GM19395 (cell line): Measurements from ENCODE around the gene SYNPR.

Experiments
- ATAC-seq: cut with Tn5 transposase; IDR thresholded peaks from one replicate; pipeline ENCODE4 v1.9.1; 2021; ENCODE audit warnings: mild to moderate bottlenecking, moderate library complexity; ENCODE audit not compliant: unreplicated experiment

The SYNPR gene

DNA sequence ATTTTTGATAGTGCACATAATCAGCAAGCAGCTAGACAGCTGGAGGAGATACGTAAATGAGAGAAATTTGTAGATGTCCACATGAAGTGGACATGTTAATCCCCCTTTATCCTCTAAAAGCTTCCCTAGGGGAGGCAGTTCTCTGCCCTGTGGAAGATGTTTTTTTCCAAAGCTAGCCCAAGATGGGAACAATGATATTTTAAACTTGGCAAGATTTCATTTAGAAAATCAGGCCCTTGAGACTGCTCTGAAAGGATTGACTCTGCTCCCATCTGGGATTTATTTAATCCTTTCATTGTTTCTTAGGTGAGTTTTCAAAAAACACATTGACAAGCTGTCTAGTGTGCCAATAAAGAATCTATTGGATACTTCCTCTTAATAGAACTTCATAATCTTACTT is 92.0 kb downstream of the SYNPR start:
- ATAC-seq = no peak

DNA sequence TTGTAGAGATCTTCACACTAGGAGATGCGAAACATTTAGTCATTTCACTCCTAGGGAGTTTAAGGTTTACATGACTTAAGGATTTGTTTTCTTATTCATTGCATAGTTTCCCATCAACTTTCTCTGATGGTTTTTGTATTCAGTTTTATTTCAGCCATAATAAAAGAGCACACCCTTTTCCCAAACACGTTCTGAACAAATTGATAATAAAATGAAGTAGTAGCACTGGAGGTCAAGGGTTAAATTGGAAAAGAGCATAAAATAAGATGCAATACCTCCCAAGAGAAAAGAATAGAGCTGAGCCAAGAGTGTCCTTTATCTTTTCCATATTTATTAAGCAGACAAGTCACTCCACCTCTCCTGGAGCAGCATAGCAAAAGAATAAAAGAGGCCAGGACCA is 104.9 kb downstream of the SYNPR start:
- no peak for ATAC-seq

DNA sequence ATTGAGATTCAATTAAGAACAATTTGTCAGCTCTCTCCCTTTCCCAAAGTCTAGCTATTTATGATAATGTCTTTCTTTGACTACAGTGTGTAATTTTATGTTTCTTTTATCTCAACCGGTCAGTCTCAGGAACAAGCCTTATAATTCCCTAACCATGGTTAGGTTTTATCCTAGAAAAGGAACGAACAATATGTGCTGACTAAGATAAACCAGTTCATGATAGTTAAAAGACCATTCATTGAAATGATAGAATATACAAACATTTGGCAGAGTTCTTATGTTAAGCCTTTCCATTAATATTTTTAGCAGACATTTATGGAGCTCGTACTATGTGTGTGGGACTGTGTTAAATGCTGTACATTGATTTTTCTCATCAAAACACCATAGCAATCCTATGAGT is 106.3 kb downstream of the SYNPR start:
- no peak for ATAC-seq

DNA sequence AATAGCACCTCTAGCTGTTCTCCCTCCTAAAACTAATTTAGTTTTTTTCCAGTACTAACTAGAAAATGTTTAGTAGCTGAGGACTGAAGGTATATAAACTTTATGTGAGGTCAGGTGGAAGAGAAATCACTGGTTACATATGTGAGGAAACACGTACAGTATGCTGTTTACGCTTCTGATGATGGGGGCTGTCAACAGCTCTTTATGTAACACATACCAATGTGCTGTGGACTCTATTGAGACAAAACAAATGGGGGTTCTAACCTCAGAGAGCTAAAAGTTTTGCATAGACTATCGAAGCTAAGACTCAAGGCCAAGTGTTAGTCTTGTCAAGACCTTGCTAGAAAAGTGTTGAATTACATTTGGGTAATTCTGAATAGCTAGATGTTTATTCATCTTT is 107.5 kb downstream of the SYNPR start:
- no peak for ATAC-seq

DNA sequence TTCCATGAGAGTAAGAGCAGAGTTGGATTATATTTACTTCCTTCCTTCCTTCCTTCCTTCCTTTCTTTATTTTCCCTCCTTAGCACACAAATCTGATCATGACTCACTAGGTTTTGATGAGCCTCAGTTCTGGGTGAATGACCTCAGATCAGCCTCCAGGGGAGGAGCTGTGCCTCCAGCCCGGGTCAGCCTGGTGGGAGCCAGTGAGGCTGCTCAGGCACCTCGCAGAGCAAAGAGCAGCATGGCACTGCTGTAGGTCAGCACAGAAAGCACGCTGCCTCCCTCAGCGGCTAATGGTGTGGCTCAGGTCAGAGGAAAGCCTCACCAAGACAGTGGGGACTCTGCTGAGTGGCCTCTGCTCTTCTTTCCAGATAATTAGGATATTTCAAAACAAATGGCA is 108.5 kb downstream of the SYNPR start:
- no peak for ATAC-seq

DNA sequence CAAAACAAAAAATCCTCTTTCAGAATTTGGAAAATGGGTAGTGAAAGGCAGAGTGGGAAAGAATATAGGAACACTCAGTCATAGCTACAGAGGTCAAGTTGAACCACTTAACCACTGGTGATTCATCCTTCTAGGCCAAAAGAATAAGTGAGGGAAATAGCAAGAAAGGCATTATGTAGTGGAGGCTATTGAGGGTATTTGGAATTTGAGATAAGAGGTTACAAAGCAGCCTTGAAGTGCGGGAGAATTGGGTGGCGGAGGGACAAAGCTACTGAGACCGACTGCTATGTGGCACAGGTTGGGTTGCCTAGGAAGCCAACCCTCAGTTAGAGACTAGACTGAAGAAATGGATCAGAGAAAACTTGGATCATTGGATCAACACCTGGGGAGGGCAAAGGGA is 109.5 kb downstream of the SYNPR start:
- ATAC-seq = no peak

DNA sequence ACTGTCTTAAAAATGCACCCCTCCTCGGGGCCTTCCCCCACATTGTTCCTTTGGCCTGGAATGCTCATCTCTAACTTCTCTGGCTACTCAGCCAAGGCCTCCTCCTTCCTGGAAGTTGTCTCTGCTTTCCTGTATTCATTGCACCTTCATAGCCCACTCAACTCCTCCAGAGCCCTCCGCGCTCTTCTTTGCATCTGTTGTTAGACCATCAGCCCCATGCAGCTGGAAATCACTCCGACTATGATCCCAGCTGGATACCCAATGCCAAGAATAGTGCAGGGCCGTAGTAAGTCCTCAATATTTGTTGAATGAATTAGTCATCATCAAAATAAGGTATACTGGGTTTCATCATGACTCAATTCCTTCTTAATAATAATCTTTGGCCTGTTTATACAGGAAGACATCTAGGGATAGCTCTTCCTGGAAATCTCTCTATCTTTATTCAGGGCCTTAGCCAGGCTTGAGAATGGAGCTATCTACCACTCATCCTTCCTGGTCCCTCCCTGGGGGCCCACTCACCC is 112.7 kb downstream of the SYNPR start:
- no peak for ATAC-seq

DNA sequence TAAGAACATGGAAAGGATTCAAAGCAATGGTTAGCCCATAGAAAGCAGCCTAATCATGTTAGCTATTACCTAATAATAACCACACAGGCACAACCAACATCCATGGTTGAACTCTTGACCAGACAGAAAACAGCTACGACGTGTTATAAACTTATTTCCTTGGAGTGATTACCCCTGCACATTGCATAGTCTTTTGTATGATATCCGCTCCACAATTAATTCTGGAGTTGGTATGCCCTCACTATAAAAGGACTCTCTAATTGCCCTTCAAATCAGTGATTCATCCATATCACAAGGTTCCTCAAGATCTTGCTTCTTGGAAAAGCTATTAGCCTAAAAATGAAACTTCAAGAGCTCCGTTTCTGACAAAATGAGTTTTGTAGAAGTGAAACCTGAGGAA is 117.9 kb downstream of the SYNPR start:
- no peak for ATAC-seq

DNA sequence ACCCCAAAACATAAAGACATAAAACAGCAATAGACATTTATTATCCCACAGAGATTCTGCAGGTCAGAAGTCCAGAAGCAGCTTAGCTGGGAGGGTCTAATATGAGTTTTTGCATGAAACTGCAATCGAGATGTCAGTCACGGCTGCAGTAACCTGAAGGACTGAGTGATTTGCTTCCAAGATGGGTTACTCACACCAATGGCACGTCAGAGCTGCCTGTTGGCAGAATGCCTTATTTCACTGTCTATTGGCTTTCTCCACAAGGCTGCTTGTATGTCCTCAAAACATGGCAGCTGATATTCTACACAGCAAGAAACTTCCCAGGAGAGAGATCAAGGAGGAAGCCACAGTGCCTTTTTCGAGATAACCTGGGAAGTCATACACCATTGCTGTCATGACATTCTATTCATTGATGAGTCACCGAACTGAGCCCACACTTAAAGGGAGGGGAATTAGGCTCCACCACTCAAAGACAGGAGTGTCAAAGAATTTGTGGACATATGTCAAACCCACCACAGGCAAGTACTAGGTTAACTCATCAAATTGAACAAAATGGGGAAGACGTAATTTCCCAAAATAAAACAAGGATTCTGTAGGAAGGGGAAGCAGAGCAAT is 122.2 kb downstream of the SYNPR start:
- ATAC-seq = no peak

DNA sequence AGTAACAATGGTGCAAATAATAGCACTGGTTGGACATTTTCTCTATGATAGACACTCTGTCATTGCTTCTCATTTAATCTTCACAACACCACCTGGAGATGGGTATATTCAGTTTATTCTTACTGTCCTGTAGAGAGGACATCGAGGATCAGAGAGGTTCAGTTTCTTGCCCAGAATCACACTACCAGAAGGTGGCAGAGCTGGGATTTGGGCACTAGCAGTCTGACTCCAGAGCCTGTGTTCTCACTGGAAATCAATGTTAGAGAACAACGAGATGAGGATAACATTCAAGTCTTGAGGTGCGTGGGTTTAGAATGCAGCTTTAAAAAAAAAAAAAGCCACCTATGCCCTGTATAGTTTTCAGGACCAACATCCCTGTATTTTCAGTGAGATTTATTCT is 127.8 kb downstream of the SYNPR start:
- no peak for ATAC-seq

DNA sequence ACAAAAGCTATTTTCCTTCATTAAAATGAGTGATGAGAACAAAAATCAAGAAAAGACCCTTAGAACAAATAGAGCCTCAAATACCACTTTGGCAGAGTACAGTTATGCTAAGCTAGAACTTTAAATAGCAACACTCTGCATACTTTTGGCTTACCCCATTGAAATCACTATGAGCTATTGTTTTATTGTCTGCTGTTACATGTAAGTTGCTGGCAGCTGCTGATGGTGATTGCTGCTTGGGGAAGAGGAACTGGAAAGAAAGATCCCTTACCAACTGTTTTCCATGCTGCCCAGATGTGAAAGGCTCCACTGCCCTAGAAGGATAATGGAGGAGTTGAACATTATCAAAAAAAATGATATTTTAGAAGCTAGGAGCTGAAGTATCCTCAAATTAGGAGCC is 135.4 kb downstream of the SYNPR start:
- ATAC-seq = no peak

DNA sequence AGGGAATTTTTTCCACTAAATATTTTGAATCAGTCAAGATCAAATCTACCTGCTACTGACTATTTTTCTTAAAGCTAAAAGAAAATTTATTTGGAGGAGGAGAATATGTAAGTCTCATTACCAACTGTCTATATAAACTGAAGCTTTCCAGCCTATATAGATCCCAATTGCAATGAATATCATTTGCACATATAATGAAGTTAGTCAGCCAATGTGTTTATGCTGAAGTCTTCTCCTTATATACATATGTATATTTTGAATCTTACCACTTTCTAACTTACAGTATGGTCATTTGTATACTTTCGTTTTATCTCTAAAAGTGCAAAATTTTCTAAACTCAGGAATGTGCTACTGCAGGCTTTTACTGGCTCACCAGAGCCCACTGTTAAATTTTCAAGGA is 136.5 kb downstream of the SYNPR start:
- ATAC-seq = no peak

DNA sequence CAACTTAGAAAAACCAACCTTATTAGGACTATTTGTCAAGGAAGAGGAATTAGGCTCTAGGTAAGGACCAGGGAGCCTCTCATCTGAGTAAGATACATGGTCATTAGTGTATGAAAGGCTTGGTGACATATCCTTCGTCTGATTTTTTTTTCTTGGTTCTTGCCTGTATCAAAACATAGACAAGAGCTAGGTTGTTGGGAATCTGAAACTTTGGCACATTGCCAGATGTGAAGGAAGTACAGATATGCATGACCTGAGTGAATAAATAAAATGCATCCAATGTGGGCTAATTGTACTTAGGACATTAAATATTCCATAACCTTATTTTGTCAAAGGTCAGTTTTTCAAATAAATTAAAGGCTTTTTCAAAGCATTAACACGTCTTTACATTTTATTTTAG is 151.8 kb downstream of the SYNPR start:
- ATAC-seq = no peak

DNA sequence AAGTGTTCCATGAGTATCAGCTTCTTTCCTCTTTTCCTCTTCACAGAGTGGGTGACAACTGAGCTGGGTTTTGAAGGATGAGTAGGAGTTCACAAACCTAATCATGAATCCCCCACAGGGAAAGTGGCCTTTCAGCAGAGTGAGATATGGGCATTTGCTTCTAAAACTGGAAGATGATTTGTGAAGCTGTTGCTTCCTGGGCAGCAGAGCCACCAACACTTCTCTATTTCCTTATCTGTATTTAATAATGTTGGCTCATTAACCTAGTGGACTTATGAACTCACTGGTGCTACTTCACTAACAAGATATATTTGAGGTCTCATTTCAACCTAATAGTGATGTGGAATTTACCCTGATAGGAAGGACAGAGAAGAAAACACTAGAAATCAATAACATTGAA is 152.8 kb downstream of the SYNPR start:
- no peak for ATAC-seq

DNA sequence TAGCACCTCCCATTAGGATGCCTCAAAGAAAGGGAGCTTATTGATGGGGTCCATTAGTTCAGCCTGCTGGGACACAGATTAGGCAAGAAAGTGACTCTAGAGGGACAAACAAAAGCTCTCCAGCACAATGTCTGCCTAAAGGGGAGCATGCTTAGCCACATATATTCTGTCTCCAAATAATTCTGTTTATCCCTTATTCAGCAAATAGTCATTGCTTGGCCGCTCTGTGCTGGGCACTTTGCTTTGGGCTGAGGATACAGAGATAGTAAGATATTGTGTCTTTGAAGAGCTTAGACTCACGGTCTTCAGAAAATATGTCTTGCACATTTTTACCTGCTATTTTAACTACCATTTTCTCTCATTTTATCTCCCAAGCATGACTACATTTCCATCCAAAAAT is 159.8 kb downstream of the SYNPR start:
- no peak for ATAC-seq

DNA sequence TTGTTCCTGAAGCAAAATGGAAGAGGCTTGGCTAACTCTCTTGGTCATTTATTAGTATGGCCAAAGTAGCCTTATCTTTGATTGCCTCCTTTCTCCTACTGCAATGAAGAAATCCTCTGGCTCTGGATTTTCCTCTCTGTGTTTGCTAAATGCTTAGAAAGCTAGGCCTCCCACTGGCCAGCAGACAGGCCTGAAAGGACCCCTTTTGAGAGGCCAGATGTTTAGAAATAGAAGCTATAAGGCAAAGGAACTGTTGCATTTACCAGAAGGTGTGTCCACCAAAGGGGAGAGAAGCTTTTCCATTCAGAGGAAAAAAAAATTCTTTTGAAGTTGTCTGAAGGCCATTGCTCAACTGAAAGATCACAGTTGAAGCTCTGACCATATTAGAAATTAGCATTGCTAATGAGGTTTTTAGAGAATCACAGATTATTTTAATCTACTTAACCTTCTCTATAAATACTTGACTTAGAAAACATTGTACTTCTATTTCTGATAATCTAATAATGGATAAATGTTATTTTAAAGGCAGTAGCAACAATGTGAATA is 160.8 kb downstream of the SYNPR start:
- ATAC-seq = no peak

DNA sequence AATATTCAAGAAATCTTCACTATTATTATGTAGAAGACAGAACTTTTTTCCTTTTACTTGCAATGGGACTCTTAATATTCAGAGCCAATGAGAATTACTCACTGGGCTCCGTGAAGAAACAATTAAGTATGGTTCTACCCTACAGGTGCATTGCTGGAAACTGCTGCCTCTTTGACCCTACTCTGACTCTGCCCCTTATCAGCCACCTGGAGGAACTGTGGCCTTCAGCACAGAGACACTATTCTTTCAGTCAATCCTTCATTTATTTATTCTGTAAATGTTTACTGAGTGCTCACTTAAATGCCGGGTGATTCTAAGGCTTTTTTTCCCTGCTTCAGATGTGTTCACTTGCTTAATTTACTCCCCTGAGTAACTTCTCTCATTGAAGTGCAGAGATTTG is 163.2 kb downstream of the SYNPR start:
- no peak for ATAC-seq

DNA sequence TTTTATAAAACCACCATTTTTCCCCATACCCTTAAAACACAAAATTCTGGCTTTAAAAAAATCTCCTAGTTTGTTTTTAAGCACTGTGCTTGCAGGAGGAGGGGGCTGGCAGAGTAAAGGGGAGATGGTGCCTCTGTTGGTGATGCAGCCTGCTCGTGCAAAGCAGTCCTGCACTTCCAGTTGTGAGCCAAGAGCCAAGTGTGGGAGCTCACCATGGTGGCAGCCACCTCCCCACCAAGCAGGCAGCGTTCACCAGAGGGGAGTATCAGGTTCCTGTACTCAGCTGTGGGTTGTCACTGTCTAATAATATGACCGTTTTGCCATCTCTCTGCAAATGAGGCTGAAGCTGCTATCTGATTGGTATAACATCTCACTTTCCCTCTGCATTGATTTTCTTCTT is 164.8 kb downstream of the SYNPR start:
- no peak for ATAC-seq

DNA sequence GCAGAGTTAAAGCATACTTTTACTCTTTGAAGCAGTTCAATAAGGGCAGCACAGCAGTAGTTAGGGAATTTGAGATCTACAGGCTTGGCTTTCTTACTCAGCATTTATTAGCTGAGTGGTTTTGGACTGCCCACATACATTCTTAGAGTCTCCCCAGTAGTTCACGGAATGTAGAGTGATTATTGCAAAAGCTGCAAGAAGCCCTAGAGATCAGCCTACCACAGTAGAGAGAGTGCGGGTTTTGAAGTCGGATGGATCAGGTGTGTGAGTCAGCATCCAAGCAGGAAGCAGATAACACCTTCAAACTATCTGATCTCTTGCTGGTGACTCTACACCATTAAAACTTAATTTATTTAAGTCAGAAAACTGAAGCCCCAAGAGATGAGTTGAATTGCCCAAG is 171.9 kb downstream of the SYNPR start:
- no peak for ATAC-seq

DNA sequence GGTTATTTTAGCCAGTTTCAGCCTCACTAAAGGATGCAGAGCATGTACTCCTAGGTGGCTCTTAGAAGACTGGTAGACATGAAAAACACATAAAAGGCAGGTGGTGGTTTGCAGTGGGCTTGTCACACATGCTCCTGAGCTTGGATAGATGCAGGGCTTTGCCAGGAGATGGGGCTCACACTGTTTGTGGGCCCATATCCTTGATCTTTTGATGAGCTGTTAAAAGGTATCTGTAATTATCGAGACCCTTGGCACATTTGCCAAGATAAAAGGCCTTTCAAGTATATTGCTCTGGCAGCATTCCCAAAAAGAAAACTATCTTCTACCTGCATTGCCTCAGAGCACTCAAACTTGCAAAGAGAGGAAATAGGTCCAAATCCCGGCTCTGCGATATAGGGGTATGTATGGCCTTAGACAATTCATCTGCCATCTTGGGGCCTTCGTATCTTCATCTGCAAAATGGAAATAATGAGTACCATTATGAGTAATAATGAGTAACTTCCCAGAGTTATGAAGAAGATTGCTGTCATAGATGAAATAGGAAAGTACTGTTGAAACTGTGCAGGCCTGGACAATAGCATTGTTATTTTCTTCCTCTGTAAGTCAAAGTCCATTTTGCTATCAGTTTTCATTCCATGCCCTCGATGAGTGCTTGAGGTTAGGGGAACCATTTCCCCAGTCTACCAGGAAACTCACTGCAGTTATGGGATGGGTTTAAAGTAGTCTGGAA is 172.7 kb downstream of the SYNPR start:
- ATAC-seq = no peak

DNA sequence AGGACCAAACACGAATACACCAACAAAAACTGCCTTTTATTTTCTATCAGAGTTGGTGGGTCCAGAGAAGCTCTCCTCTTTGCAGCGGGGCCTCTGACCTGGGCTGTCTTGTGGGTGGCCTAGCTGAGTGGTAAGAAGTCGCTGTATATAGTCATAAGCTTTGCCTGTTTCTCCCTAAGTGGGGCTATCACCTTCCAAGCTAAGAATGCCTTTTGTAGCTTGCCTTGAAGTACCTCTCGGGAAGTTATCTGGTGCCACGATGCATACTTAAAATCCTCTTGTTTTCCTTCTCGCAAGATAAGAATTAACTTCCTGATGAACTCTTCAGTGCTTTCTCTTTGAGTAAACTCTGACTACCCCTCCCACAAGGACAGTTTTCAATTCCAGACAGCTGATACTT is 178.8 kb downstream of the SYNPR start:
- no peak for ATAC-seq

DNA sequence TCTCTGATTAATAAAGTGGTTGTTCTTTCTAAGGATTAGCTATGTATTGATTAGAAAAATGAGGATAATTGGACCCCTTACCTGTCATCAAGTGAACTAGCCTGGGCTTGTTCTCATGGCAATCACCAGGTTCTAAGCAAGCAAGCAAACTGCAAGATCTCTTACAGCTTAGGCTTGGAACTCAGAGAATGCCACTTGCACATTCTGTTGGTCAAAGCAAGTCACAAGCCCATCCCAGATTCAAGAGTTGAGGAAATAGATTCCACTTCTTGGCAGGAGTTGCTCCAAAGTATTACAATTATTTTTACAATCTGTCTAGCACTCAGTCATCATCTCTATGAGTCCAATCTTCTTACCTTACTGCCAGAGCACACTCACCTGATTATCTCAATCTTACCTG is 180.3 kb downstream of the SYNPR start:
- ATAC-seq = no peak

DNA sequence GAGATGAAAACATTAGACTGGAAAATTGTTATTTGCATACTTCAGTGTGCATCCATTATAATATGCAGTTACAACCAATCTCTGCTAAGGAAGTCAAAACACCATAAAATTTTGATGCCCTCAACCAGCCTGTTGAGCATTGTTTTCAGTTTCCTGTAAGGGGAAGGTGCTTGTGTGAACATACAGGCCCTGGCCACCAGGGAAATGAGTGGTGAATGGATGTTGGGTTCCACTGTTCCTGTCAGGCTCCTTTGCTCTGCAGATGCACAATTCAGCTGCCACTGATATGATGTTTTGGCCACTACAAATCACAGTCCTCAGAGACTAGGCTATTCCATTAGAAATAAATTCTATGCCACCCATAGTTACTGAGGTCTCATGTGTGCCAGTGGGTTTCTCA is 184.6 kb downstream of the SYNPR start:
- ATAC-seq = no peak
